Neuron (in vitro differentiated cells): Measurements from ENCODE around the gene LRRN4CL.
A peak's percentile ranks its signal among the peaks of the same experiment; 100 is the strongest.

Source experiments
- H2AFZ ChIP-seq: one replicate; pipeline ENCODE4 v1.6.1; 2013; ENCODE audit warnings: low read depth, mild to moderate bottlenecking, inconsistent platforms, low read length, moderate library complexity
- H3K27me3 ChIP-seq: one replicate; pipeline ENCODE4 v1.6.1; 2013; ENCODE audit warnings: low read length; ENCODE audit not compliant: insufficient read depth
- H3K36me3 ChIP-seq: one replicate; pipeline ENCODE4 v1.6.1; 2013; ENCODE audit warnings: low read length; ENCODE audit not compliant: insufficient read depth
- H3K4me1 ChIP-seq: one replicate; pipeline ENCODE4 v1.6.1; 2013; ENCODE audit warnings: low read length; ENCODE audit not compliant: insufficient read depth
- H3K4me3 ChIP-seq: 2 replicates; pipeline ENCODE4 v1.5.1; 2013; ENCODE audit warnings: mild to moderate bottlenecking, low read length, moderate library complexity
- H3K9me3 ChIP-seq: one replicate; pipeline ENCODE4 v1.6.1; 2013; ENCODE audit warnings: low read length

Gene LRRN4CL

DNA sequence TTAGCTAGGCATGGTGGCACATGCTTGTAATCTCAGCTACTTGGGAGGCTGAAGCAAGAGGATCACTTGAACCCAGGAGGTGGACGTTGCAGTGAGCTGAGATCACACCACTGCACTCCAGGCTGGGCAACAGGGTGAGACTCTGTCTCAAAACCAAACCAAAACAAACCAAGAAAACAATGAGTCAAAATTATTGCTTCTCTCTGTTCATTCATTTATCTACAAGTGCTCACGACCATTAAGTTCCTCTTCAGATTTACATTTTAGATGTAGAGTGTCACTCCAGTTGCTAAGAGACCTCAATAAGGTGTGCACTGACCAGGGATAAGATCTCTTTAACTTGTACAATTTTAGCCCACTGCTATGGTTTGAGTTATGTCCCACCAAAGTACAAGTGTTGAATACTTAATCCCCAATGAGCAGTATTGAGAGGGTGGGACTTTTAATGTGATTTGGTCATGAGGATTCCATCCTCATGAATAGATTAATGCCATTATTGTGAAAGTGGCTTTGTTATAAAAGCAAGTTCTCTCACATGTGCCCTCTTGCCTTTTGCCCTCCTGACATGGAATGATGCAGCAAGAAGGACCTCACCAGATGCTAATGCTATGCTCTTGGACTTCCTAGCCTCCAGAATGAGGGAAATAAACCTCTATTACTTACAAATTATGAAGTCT, 30.1 kb upstream of the LRRN4CL start:
- H3K4me1 ChIP-seq, result peaks cover 7% of the 10 kb centered on the region
- H3K27me3 ChIP-seq, result no peaks in the 10 kb centered on the region
- H2AFZ ChIP-seq, result no peak overlapping the region
- no peaks in the 10 kb centered on the region for H3K9me3 ChIP-seq
- no peak overlapping the region for H3K4me3 ChIP-seq
- H3K36me3 ChIP-seq, result peaks cover 97% of the 10 kb centered on the region

DNA sequence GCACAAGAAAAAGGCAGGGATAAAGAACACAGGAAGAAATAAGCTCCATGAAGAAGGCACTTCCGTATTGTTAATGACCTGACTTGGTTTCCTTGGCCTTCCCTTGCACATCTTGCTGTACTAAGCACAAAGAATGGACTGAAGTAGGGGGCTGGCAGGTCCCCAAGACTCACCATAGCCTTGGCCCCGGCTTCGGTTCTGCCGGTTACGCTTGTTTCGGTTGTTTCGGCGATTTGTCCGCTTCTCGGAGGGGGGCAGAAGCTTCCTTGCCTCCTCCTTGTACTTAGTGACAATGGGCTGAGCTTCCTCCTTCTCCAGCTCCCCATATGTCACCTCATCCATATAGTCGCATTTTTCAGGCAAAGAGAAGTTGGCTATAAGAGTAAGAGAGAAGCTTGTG, 27.5 kb upstream of the LRRN4CL start:
- Histone ChIP-seq H3K4me3 (no peak overlapping the region), H3K27me3 (no peaks in the 10 kb centered on the region), H3K9me3 (no peaks in the 10 kb centered on the region), H2AFZ (no peak overlapping the region), H3K4me1 (no peaks in the 10 kb centered on the region), H3K36me3 (peaks cover 95% of the 10 kb centered on the region)

GRCh38 chr11:62716206-62716605, 26.9 kb upstream of the LRRN4CL start:
- Histone ChIP-seq H3K9me3 (no peaks in the 10 kb centered on the region), H3K4me3 (no peak overlapping the region), H3K36me3 (peaks cover 94% of the 10 kb centered on the region)

DNA sequence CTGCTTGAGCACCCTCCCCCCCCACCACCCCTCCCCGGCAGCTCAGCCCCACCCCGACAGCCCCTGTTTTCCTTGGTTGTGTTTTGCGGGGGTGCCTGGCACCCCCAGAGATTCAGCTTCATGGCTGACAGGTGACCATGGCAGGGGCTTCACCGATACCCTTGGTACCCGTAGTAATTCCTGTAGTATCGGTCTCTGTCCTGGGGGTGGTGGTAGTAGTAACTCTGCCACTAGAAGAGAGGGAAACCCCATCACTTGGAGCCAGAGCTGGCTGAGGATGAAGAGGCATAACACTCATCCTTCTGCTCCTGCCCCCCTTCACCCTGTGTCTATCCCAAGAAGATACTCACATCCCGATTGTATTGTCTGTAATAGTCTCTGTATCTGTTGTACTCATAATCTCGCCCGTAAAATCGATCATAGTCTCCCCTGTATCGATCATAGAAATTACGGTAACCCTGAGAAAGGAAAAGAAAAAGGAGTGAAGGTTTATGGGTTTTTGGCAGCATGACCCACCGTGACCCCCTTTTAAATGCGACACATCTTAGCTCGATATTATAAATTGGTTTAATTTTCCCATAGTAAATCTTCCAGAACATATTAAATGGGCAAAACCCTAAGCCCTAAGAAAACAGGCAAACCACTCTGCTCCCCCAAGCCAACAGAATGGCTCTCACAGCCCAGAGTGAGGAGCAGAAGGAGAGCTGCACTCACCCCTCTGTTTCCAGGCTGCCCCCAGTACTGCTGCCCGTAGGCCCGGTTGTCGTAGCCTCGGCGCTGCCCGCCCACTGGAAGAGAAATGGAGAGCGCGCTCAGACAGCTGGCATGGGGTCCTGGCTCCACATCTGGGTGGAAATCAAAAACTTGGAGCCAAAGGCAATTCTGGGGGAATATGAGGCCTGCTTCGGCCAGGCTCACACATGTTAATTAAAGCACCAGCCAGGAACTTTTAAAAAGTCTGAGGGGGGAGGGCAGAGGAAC, 26.1 kb upstream of the LRRN4CL start:
- H3K36me3 ChIP-seq, result peaks cover 90% of the 10 kb centered on the region
- no peaks in the 10 kb centered on the region for H3K4me1 ChIP-seq
- no peak overlapping the region for H3K4me3 ChIP-seq
- no peak overlapping the region for H2AFZ ChIP-seq
- H3K27me3 ChIP-seq, result no peaks in the 10 kb centered on the region
- H3K9me3 ChIP-seq, result no peaks in the 10 kb centered on the region

More at GRCh38 chr11:62716206-62716605, 26.9 kb upstream of the LRRN4CL start:
- Histone ChIP-seq H3K4me1 (no peaks in the 10 kb centered on the region), H2AFZ (no peak overlapping the region), H3K27me3 (no peaks in the 10 kb centered on the region)

DNA sequence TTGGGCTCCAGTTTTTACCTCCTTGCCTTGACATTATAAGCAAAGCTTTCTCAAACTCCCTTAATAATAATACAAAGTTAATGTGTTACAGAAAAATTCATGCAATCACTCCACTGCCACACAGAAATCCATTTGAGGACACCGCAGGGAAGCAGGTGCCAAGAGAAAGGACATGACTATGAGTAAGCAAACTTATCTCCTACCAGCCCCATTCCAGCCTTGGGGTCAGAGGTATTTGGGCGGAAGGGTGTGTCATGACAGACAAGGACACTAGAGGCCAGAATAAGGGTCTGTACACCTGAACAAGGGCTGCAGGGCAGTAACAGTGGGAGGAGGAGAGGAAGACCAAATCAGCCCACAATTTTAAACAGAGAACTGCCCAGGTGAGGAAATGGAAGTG, 24.0 kb upstream of the LRRN4CL start:
- no peaks in the 10 kb centered on the region for H3K27me3 ChIP-seq
- no peak overlapping the region for H2AFZ ChIP-seq
- no peaks in the 10 kb centered on the region for H3K9me3 ChIP-seq
- peaks cover 80% of the 10 kb centered on the region for H3K36me3 ChIP-seq
- H3K4me1 ChIP-seq, result peaks cover 14% of the 10 kb centered on the region
- no peak overlapping the region for H3K4me3 ChIP-seq

DNA sequence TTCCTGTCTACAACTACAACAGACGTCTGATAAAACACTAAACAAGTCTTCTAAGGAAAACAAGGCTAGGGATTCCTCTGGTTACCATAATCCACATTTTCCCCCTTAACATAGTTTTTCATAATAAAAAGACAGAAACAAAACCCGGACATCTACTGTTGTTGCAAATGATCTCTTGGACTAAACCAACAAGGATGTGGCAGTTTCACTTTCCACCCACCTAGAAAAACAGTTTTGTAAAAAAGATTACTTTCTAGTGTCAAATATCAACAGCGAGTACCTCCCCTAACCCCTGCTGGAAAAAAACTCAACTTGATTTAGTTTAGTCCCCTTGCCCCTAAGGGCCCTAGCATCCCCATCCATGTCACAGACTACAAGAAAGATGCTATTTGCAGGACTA, 23.5 kb upstream of the LRRN4CL start:
- peaks cover 76% of the 10 kb centered on the region for H3K36me3 ChIP-seq
- no peaks in the 10 kb centered on the region for H3K9me3 ChIP-seq
- H3K4me1 ChIP-seq, result peaks cover 17% of the 10 kb centered on the region
- H3K27me3 ChIP-seq, result no peaks in the 10 kb centered on the region
- H2AFZ ChIP-seq, result no peak overlapping the region
- H3K4me3 ChIP-seq, result no peak overlapping the region

DNA sequence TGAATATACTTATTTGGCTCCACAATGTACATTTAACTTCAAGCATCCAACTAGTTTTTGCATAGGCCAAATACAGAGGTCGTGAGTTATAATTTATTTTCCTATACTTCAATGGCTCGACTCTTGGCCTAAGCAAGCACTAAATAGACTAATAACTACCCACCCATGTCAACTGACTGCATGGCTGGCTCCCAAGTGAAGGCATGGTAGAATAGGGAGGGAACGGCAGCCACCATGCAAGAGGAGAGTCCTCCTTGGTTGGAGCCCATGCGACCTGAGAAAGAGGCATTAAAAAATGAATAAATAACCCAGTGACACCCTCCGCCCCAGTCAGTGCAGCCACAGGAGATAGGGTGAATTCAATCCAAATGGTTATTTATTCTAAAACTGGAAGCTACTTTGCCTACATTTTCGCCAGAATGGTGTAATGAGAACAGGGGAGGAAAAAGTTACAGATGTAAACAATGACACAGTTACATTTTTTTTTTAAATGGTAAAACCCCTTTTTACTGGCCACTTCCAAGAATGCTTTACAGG, 23.0 kb upstream of the LRRN4CL start:
- Histone ChIP-seq H3K36me3 (peaks cover 71% of the 10 kb centered on the region), H3K27me3 (no peaks in the 10 kb centered on the region), H3K9me3 (no peaks in the 10 kb centered on the region), H2AFZ (no peak overlapping the region), H3K4me3 (no peak overlapping the region), H3K4me1 (peaks cover 21% of the 10 kb centered on the region)

DNA sequence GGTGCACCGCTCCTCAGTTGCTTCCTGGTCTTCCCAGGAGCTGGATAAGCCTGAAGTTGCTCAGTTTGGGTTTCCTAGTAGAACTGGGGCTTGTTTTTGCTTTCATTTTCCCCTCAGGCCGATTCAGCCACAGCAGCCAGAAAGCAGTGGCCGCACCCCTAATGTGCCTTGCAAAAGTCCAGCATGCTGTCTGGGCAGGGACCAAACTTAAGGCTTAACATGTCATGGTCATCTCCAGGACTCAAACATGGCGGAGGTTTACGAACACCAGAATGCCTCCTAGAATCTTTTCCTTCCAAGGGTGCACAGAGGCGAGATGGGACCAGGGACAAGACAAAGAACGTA, 20.6 kb upstream of the LRRN4CL start:
- H3K9me3 ChIP-seq, result no peaks in the 10 kb centered on the region
- H3K4me3 ChIP-seq, result peak overlapping the region; percentile 25
- peaks cover 38% of the 10 kb centered on the region for H3K4me1 ChIP-seq
- peak overlapping the region; percentile 22 for H2AFZ ChIP-seq
- H3K27me3 ChIP-seq, result no peaks in the 10 kb centered on the region
- H3K36me3 ChIP-seq, result peaks cover 51% of the 10 kb centered on the region

- peaks cover 51% of the 10 kb centered on the region for H3K36me3 ChIP-seq
Measured at GRCh38 chr11:62709247-62710000, 20.1 kb upstream of the LRRN4CL start.

DNA sequence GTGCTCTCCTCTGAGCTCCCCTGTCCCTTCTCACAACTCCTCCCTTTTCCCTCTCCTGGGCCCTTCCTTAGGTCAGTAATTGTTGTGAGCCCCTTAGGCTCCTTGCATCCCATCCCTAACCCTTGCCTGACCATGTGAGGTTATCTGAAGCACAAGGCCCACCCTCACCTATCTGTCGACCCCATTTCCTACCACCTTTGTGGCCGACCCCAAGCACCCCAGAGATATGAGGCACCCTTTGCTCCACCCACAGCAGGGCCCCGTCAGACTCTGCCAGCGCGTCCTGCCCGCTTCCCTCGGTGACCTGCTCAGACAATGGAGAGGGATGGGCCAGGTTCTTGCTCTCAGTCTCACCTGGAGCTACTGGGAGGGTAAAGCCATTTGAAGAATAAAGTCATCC, 19.5 kb upstream of the LRRN4CL start:
- Histone ChIP-seq H3K36me3 (peaks cover 45% of the 10 kb centered on the region), H3K4me3 (peak overlapping the region; percentile 31), H2AFZ (no peak overlapping the region), H3K4me1 (peaks cover 38% of the 10 kb centered on the region), H3K9me3 (no peaks in the 10 kb centered on the region), H3K27me3 (no peaks in the 10 kb centered on the region)

More at GRCh38 chr11:62709247-62710000, 20.1 kb upstream of the LRRN4CL start:
- no peaks in the 10 kb centered on the region for H3K27me3 ChIP-seq
- peak overlapping the region; percentile 31 for H3K4me3 ChIP-seq
- peak overlapping the region; percentile 22 for H2AFZ ChIP-seq
- no peaks in the 10 kb centered on the region for H3K9me3 ChIP-seq
- peaks cover 38% of the 10 kb centered on the region for H3K4me1 ChIP-seq

GRCh38 chr11:62708392-62708791, 19.1 kb upstream of the LRRN4CL start:
- Histone ChIP-seq H2AFZ (no peak overlapping the region), H3K4me1 (peaks cover 38% of the 10 kb centered on the region), H3K4me3 (no peak overlapping the region), H3K27me3 (no peaks in the 10 kb centered on the region), H3K9me3 (no peaks in the 10 kb centered on the region), H3K36me3 (peaks cover 41% of the 10 kb centered on the region)

DNA sequence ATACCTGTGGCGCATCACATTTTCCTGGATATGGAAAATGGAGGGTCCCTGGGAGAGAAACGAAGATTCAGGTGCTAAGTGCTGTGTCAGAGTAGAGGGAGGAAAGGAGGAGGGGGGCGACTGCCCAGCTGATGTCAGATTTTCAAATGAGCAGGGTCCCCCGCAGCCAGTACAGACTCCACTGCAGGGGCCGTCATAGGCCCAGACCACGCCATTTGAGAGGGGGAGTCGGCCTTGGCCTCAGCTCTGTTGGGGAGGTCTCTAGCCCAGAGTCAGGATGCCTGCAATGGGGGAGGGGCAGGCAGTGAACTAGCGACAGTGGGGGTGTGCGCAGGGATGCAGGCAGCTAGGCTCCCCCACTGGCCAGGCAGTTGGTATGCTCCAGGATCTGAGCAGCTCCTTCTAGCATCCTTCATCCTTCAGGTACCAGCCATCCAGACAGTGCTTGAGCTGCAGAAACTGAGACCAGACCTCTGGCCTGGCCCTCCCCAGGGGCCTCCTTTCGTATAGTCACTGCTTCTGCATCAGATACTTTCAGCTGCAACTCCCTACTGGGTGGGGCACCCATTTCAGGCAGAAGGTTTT, 18.0 kb upstream of the LRRN4CL start, which contains the start of the genes BSCL2 and GNG3:
Gene BSCL2, minus strand, starts transcription at position 148 of the 585 bp plus-strand sequence. CDS start 229 bp downstream, outside the sequence.
Gene GNG3, plus strand, starts transcription at position 400 of the 585 bp plus-strand sequence. CDS start 620 bp downstream, outside the sequence.
- no peaks in the 10 kb centered on the region for H3K27me3 ChIP-seq
- H2AFZ ChIP-seq, result no peak within 1 kb of the TSS
- no peaks in the 10 kb centered on the region for H3K9me3 ChIP-seq
- peaks cover 35% of the 10 kb centered on the region for H3K36me3 ChIP-seq
- peaks cover 38% of the 10 kb centered on the region for H3K4me1 ChIP-seq
- peak within 1 kb of the TSS; percentile 74 for H3K4me3 ChIP-seq
